H1 (cell line): Measurements from ENCODE around the gene HIGD2B. TPM values are rescaled to one million over a fixed set of nuclear protein-coding genes. Genes with fewer than 3 reads are reported as not detected.

ENCODE experiments used
- CTCF ChIA-PET: fragments of 300-600 bp; sonication (Branson Sonifier 250); formaldehyde crosslinking; loops from one replicate; lab custom pipeline; 2021; ENCODE audit not compliant: partially characterized antibody; lab: Charles Lee
- POLR2A ChIA-PET: fragments of 300-600 bp; sonication (Branson Sonifier 250); formaldehyde crosslinking; loops from one replicate; lab custom pipeline; 2021; ENCODE audit warnings: inconsistent platforms; ENCODE audit not compliant: partially characterized antibody; lab: Charles Lee
- DNase-seq, 2 experiments: peaks; one replicate each; pipeline versions ENCODE4 v3.0.0 to v3.0.0-alpha.2; 2010 to 2022; ENCODE audit warnings: low spot score in 2 of 2, low read depth in 1 of 2, mixed read lengths in 1 of 2
- FAIRE-seq: peaks from 2 replicates; lab custom pipeline; 2011; peaks lifted over from hg19 to GRCh38; lab: Jason Lieb, UNC
- H2AFZ ChIP-seq: 2 replicates; pipeline ENCODE4 v1.8.1; 2012; ENCODE audit warnings: low read length, inconsistent platforms
- H2AK5ac ChIP-seq: 2 replicates; pipeline ENCODE4 v1.6.1; 2013; ENCODE audit warnings: low read depth, low read length
- H2BK120ac ChIP-seq: replicated peaks from 2 replicates; pipeline ENCODE3; 2013; ENCODE audit warnings: low read depth, low read length, inconsistent platforms
- H2BK12ac ChIP-seq: 2 replicates; pipeline ENCODE4 v1.6.1; 2013; ENCODE audit warnings: low read depth, low read length
- H2BK15ac ChIP-seq: 2 replicates; pipeline ENCODE4 v1.6.1; 2013; ENCODE audit warnings: low read length
- H2BK20ac ChIP-seq: 2 replicates; pipeline ENCODE4 v1.6.1; 2013; ENCODE audit warnings: low read length
- H2BK5ac ChIP-seq: 2 replicates; pipeline ENCODE4 v1.6.1; 2013; ENCODE audit warnings: low read depth, low read length
- H3K14ac ChIP-seq: 2 replicates; pipeline ENCODE4 v1.6.1; 2013; ENCODE audit warnings: inconsistent platforms; ENCODE audit not compliant: insufficient read length
- H3K18ac ChIP-seq: 2 replicates; pipeline ENCODE4 v1.6.1; 2013; ENCODE audit warnings: low read length; ENCODE audit errors: extremely low read depth
- H3K23ac ChIP-seq: 2 replicates; pipeline ENCODE4 v1.6.1; 2013; ENCODE audit warnings: inconsistent platforms; ENCODE audit not compliant: insufficient read length
- H3K23me2 ChIP-seq: 2 replicates; pipeline ENCODE4 v1.6.1; 2013; ENCODE audit warnings: low read depth, low read length
- H3K27ac ChIP-seq: 2 replicates; pipeline ENCODE4 v1.6.1; 2011; ENCODE audit warnings: low read depth, low read length, inconsistent platforms
- H3K27me3 ChIP-seq, 4 experiments: replicated peaks in 1 of 4; 1 replicate in 1 of 4; 2 replicates in 3 of 4; pipeline versions ENCODE4 v1.6.1 to v1.8.1; 2011 to 2013; ENCODE audit warnings: low read length in 3 of 4, mild to moderate bottlenecking in 3 of 4, inconsistent platforms in 2 of 4, mixed read lengths in 2 of 4, moderate library complexity in 1 of 4; ENCODE audit not compliant: control insufficient read depth in 3 of 4, insufficient read depth in 3 of 4; ENCODE audit errors: extremely low read depth in 1 of 4
- H3K36me3 ChIP-seq, 4 experiments: 2 replicates each; pipeline versions ENCODE4 v1.6.1 to v1.8.1; 2011 to 2013; ENCODE audit warnings: mild to moderate bottlenecking in 4 of 4, low read length in 3 of 4, moderate library complexity in 2 of 4, control low read depth in 1 of 4, inconsistent platforms in 1 of 4; ENCODE audit not compliant: insufficient read depth in 4 of 4, control insufficient read depth in 2 of 4
- H3K4ac ChIP-seq: replicated peaks from 2 replicates; pipeline ENCODE3; 2013; ENCODE audit warnings: low read length, low read depth, mixed read lengths, inconsistent platforms; ENCODE audit not compliant: insufficient read length
- H3K4me1 ChIP-seq, 4 experiments: replicated peaks in 1 of 4; 1 replicate in 1 of 4; 2 replicates in 3 of 4; pipeline versions ENCODE4 v1.6.1 to v1.8.1; 2011 to 2013; ENCODE audit warnings: low read length in 3 of 4, inconsistent platforms in 2 of 4, mixed read lengths in 1 of 4; ENCODE audit not compliant: insufficient read depth in 4 of 4, control insufficient read depth in 3 of 4
- H3K4me2 ChIP-seq, 2 experiments: 2 replicates each; pipeline versions ENCODE4 v1.6.1 to v1.8.1; 2011 to 2013; ENCODE audit warnings: low read depth in 2 of 2, low read length in 2 of 2, control low read depth in 1 of 2, inconsistent platforms in 1 of 2, mild to moderate bottlenecking in 1 of 2; ENCODE audit not compliant: insufficient read depth in 1 of 2
- H3K4me3 ChIP-seq, 4 experiments: fragments of 200-600, 300-600 bp in 1 of 4; sonication (generic), shearing (Covaris generic), sonication (Bioruptor Twin) in 1 of 4; 2 replicates each; pipeline versions ENCODE4 v1.5.1 to v1.8.1; 2011 to 2016; ENCODE audit warnings: low read length in 4 of 4, low read depth in 3 of 4, control low read depth in 2 of 4, inconsistent platforms in 2 of 4, mild to moderate bottlenecking in 2 of 4, mixed read lengths in 1 of 4, moderate library complexity in 1 of 4; ENCODE audit not compliant: insufficient read depth in 2 of 4; ENCODE audit errors: extremely low read depth in 1 of 4
- H3K56ac ChIP-seq: replicated peaks from 2 replicates; pipeline ENCODE3; 2013; ENCODE audit warnings: low read depth, mild to moderate bottlenecking, mixed read lengths, low read length, inconsistent platforms; ENCODE audit not compliant: insufficient read length
- H3K79me1 ChIP-seq: 2 replicates; pipeline ENCODE4 v1.6.1; 2013; ENCODE audit warnings: low read depth, low read length, control low read depth
- H3K79me2 ChIP-seq, 2 experiments: 2 replicates each; pipeline versions ENCODE4 v1.6.1 to v1.8.1; 2012 to 2013; ENCODE audit warnings: low read length in 2 of 2, mild to moderate bottlenecking in 2 of 2, inconsistent platforms in 1 of 2; ENCODE audit not compliant: insufficient read depth in 2 of 2, control insufficient read depth in 1 of 2
- H3K9ac ChIP-seq, 4 experiments: replicated peaks in 1 of 4; 1 replicate in 1 of 4; 2 replicates in 3 of 4; pipeline versions ENCODE4 v1.6.1 to v1.8.1; 2011 to 2013; ENCODE audit warnings: low read depth in 3 of 4, low read length in 3 of 4, control low read depth in 2 of 4, mild to moderate bottlenecking in 2 of 4, moderate library complexity in 2 of 4, inconsistent platforms in 1 of 4; ENCODE audit errors: extremely low read depth in 1 of 4
- H3K9me3 ChIP-seq, 2 experiments: 2 replicates each; pipeline versions ENCODE4 v1.6.1 to v1.8.1; 2012 to 2013; ENCODE audit warnings: mild to moderate bottlenecking in 2 of 2, moderate library complexity in 2 of 2, control low read depth in 1 of 2, inconsistent platforms in 1 of 2, low read depth in 1 of 2, low read length in 1 of 2, mixed read lengths in 1 of 2; ENCODE audit not compliant: insufficient read depth in 2 of 2
- H4K20me1 ChIP-seq, 2 experiments: replicated peaks in 1 of 2; 2 replicates each; pipeline versions ENCODE3 to v1.8.1; 2011 to 2013; ENCODE audit warnings: inconsistent platforms in 2 of 2, low read length in 2 of 2, mild to moderate bottlenecking in 1 of 2; ENCODE audit not compliant: insufficient read depth in 2 of 2, control insufficient read depth in 1 of 2
- H4K5ac ChIP-seq: 2 replicates; pipeline ENCODE4 v1.6.1; 2013; ENCODE audit warnings: low read length, low read depth, mixed read lengths, inconsistent platforms; ENCODE audit not compliant: insufficient read length
- H4K8ac ChIP-seq: 2 replicates; pipeline ENCODE4 v1.8.0; 2013; ENCODE audit warnings: mild to moderate bottlenecking, moderate library complexity, low read length, inconsistent platforms; ENCODE audit not compliant: insufficient read depth; ENCODE audit errors: extremely low read depth
- H4K91ac ChIP-seq: replicated peaks from 2 replicates; pipeline ENCODE3; 2013; ENCODE audit warnings: low read length, mixed read lengths, inconsistent platforms; ENCODE audit not compliant: insufficient read length
- CHD2 ChIP-seq: IDR thresholded peaks from 2 replicates; pipeline ENCODE4 v1.6.1; 2012; ENCODE audit warnings: low read length, improper control_type of control experiment
- CREB1 ChIP-seq: IDR thresholded peaks from 2 replicates; pipeline ENCODE4 v1.6.1; 2012; ENCODE audit warnings: inconsistent platforms
- EP300 ChIP-seq, 2 experiments: IDR thresholded peaks; 1 replicate in 1 of 2; 2 replicates in 1 of 2; pipeline ENCODE4 v1.6.1; 2011 to 2012; ENCODE audit warnings: low read depth in 2 of 2, low read length in 2 of 2, mild to moderate bottlenecking in 2 of 2, borderline replicate concordance in 1 of 2, inconsistent platforms in 1 of 2, moderate library complexity in 1 of 2
- GTF2F1 ChIP-seq: IDR thresholded peaks from 2 replicates; pipeline ENCODE4 v1.6.1; 2012; ENCODE audit warnings: low read depth, low read length, improper control_type of control experiment, borderline replicate concordance
- MAFK ChIP-seq: IDR thresholded peaks from 2 replicates; pipeline ENCODE4 v1.6.1; 2012; ENCODE audit warnings: low read depth, mild to moderate bottlenecking, improper control_type of control experiment, low read length
- POLR2AphosphoS5 ChIP-seq: IDR thresholded peaks from 2 replicates; pipeline ENCODE4 v1.6.1; 2011; ENCODE audit warnings: low read depth, low read length
- POU5F1 ChIP-seq: IDR thresholded peaks from 2 replicates; pipeline ENCODE4 v1.6.1; 2011; ENCODE audit warnings: low read depth, mild to moderate bottlenecking, low read length, moderate library complexity
- SUZ12 ChIP-seq: fragments of 200-600 bp; sonication (generic); IDR thresholded peaks from 2 replicates; pipeline ENCODE4 v1.6.1; 2012; ENCODE audit warnings: mild to moderate bottlenecking, inconsistent platforms, low read length, moderate library complexity, mixed read lengths
- WGBS, 2 experiments: shearing (Covaris generic) in 1 of 2; methylation state at CpG; one replicate each; pipeline versions ENCODE4 v1.1.6 to v1.1.7; 2013 to 2015; ENCODE audit warnings: low lambda C conversion rate in 2 of 2, mixed read lengths in 2 of 2, inconsistent platforms in 1 of 2, low coverage in 1 of 2, missing lambda C conversion rate in 1 of 2; ENCODE audit not compliant: insufficient replicate concordance in 2 of 2, insufficient coverage in 1 of 2, insufficient read length in 1 of 2; ENCODE audit errors: extremely low coverage in 1 of 2, missing lambda C conversion rate in 1 of 2; 5-methylcytosine and 5-hydroxymethylcytosine counted together
- polyA plus RNA-seq, 7 experiments: library from polyadenylated mRNA; depleted of rRNA in 3 of 7; stranded (reverse) in 5 of 7; unstranded in 2 of 7; fragments of >200 nt in 5 of 7; fragments of 200-250 nt in 2 of 7; gene quantifications; 1 replicate in 5 of 7; 2 replicates in 1 of 7; 4 replicates in 1 of 7; pipeline versions ENCODE4 v1.2.1 to v1.2.3, GENCODE V29; 2011 to 2013; ENCODE audit warnings: missing spikeins in 2 of 7, mixed read lengths in 2 of 7
- total RNA-seq: library from RNA; stranded (reverse); fragmentation: NEBNext Ultra II Directional; extraction: Animal tissue kit (Norgen Biotek cat#: 25700); gene quantifications from 2 replicates; pipeline ENCODE4 v1.2.1, GENCODE V29; 2021

Gene HIGD2B
- total and polyA plus RNA-seq, 2 of the 8 experiments (the other 6 are each of a cell fraction or from before 2014, with no cell fraction given) = not detected

- Histone ChIP-seq H2BK5ac (no peak overlapping the region), H3K14ac (no peak overlapping the region), H3K9me3 (no peaks in the 10 kb centered on the region), H2AK5ac (no peak overlapping the region), H4K8ac (no peak overlapping the region), H3K4ac (no peak overlapping the region), H3K9ac (no peak overlapping the region), H3K36me3 (peaks cover 7 to 29% (median 24%) of the 10 kb centered on the region in 4 experiments), H3K4me3 (no peak overlapping the region), H2AFZ (no peak overlapping the region), H3K27ac (no peak overlapping the region), H4K20me1 (no peaks in the 10 kb centered on the region), H4K5ac (no peak overlapping the region), H2BK120ac (no peak overlapping the region), H3K4me2 (no peak overlapping the region), H3K23me2 (no peaks in the 10 kb centered on the region), H2BK12ac (no peak overlapping the region), H3K4me1 (no peaks in the 10 kb centered on the region), H3K27me3 (no peaks in the 10 kb centered on the region), H2BK15ac (no peak overlapping the region), H2BK20ac (no peak overlapping the region), H3K23ac (no peak overlapping the region), H3K79me1 (no peaks in the 10 kb centered on the region), H3K18ac (no peak overlapping the region), H3K56ac (no peak overlapping the region), H4K91ac (no peak overlapping the region), H3K79me2 (no peaks in the 10 kb centered on the region)
- no peak for FAIRE-seq
- no peak for DNase-seq
- POLR2A ChIA-PET = interaction anchor here (2.3 kb wide), 1 partner anchor 11 kb away, joined by 7 read pairs; no protein-coding TSS in a partner anchor
- CTCF ChIA-PET = interaction anchor here (1.2 to 3.1 kb wide), 5 partner anchors 10 to 51 kb away, joined by 3 to 19 read pairs (median 5); no protein-coding TSS in a partner anchor
- 93% methylated on average over 2 of the region's 2 CpGs; no CpG with 5 or more reads in 1 of the 2 experiments for WGBS, 2 experiments
- TF ChIP-seq MAFK (no peak), POLR2AphosphoS5 (no peak), SUZ12 (no peak), GTF2F1 (no peak), CHD2 (no peak), POU5F1 (no peak), EP300 (IDR thresholded peaks at IDR 0.05; ENCODE audit: borderline replicate concordance in 1 of 2, low read depth in 2 of 2, low read length in 2 of 2) (no peak), CREB1 (no peak)
Measured at GRCh38 chr15:72735111-72735510, 49.1 kb upstream of the HIGD2B start.
